GM21737 (cell line): Measurements from ENCODE around the gene PRR23C.

ENCODE experiments used
- ATAC-seq: cut with Tn5 transposase; IDR thresholded peaks from one replicate; pipeline ENCODE4 v1.9.1; 2021; ENCODE audit warnings: mild to moderate bottlenecking, moderate library complexity; ENCODE audit not compliant: unreplicated experiment

PRR23C gene

GRCh38 chr3:139005356-139005993 lies 39.2 kb downstream of the PRR23C start:
- ATAC-seq: no peak

- ATAC-seq: no peak
Measured at GRCh38 chr3:138995706-138996105, 49.0 kb downstream of the PRR23C start.
